ENCODE data around the gene CCDC7.

The CCDC7 gene

GRCh38 chr10:32410569-32410968 is 35.4 kb upstream of the CCDC7 start:
- Histone ChIP-seq H3K4me2 (ENCODE audit: low read length, poor library complexity, severe bottlenecking) (no peak overlapping the region), H3K9me3 (ENCODE audit: control insufficient read depth, low read length) (no peaks in the 10 kb centered on the region), H2BK15ac (ENCODE audit: low read depth, poor library complexity, severe bottlenecking) (no peak overlapping the region), H3K18ac (ENCODE audit: low read depth in 1 of 2, low read length in 2 of 2) (no peak overlapping the region), H2AK5ac (ENCODE audit: low read length, severe bottlenecking) (no peak overlapping the region), H3K27me3 (ENCODE audit: control insufficient read depth in 1 of 2, insufficient read depth in 1 of 2, low read length in 2 of 2) (no peaks in the 10 kb centered on the region), H2AFZ (ENCODE audit: low read depth, low read length) (no peak overlapping the region), H2BK5ac (ENCODE audit: low read depth, low read length, poor library complexity, severe bottlenecking) (no peak overlapping the region), H2BK120ac (ENCODE audit: low read depth, low read length) (no peak overlapping the region), H3K4me1 (ENCODE audit: control insufficient read depth, insufficient read depth, low read depth, low read length) (peaks cover 2% of the 10 kb centered on the region), H3K4ac (ENCODE audit: low read depth in 1 of 2, low read length in 2 of 2) (no peak overlapping the region), H3K36me3 (ENCODE audit: control insufficient read depth in 1 of 2, insufficient read depth in 2 of 2, low read depth in 1 of 2, low read length in 2 of 2) (no peaks in the 10 kb centered on the region), H4K8ac (ENCODE audit: low read length) (no peak overlapping the region), H3K14ac (ENCODE audit: low read length in 2 of 2) (peak overlapping the region in 1 of 2 experiments; percentile 70), H4K91ac (ENCODE audit: low read length) (no peak overlapping the region), H3K9ac (ENCODE audit: low read length) (no peak overlapping the region), H3K4me3 (ENCODE audit: insufficient read depth in 1 of 2, low read depth in 1 of 2, low read length in 2 of 2) (no peak overlapping the region), H3K23ac (ENCODE audit: low read length in 2 of 2) (no peak overlapping the region), H3K79me1 (replicated peaks; ENCODE audit: low read length, poor library complexity, severe bottlenecking) (no peaks in the 10 kb centered on the region), H3K27ac (ENCODE audit: low read length, poor library complexity, severe bottlenecking) (no peak overlapping the region), H2BK12ac (ENCODE audit: low read length in 2 of 2) (no peak overlapping the region)
- 95% methylated on average over 7 of the region's 8 CpGs for WGBS
- no peak for DNase-seq

GRCh38 chr10:32411797-32412498 is 34.0 kb upstream of the CCDC7 start:
- Histone ChIP-seq H2AK5ac (ENCODE audit: low read length, severe bottlenecking) (peak overlapping the region; percentile 59), H2BK12ac (ENCODE audit: low read length in 2 of 2) (no peak overlapping the region), H2BK5ac (ENCODE audit: low read depth, low read length, poor library complexity, severe bottlenecking) (no peak overlapping the region), H3K9ac (ENCODE audit: low read length) (peak overlapping the region; percentile 2), H3K27ac (ENCODE audit: low read length, poor library complexity, severe bottlenecking) (no peak overlapping the region), H3K14ac (ENCODE audit: low read length in 2 of 2) (no peak overlapping the region), H3K23ac (ENCODE audit: low read length in 2 of 2) (no peak overlapping the region), H2BK15ac (ENCODE audit: low read depth, poor library complexity, severe bottlenecking) (no peak overlapping the region), H3K4ac (ENCODE audit: low read depth in 1 of 2, low read length in 2 of 2) (no peak overlapping the region), H3K4me1 (ENCODE audit: control insufficient read depth, insufficient read depth, low read depth, low read length) (peaks cover 2% of the 10 kb centered on the region), H3K9me3 (ENCODE audit: control insufficient read depth, low read length) (no peaks in the 10 kb centered on the region), H2AFZ (ENCODE audit: low read depth, low read length) (no peak overlapping the region), H3K27me3 (ENCODE audit: control insufficient read depth in 1 of 2, insufficient read depth in 1 of 2, low read length in 2 of 2) (no peaks in the 10 kb centered on the region), H3K4me3 (ENCODE audit: insufficient read depth in 1 of 2, low read depth in 1 of 2, low read length in 2 of 2) (no peak overlapping the region), H4K91ac (ENCODE audit: low read length) (no peak overlapping the region), H2BK120ac (ENCODE audit: low read depth, low read length) (no peak overlapping the region), H3K18ac (ENCODE audit: low read depth in 1 of 2, low read length in 2 of 2) (no peak overlapping the region), H3K4me2 (ENCODE audit: low read length, poor library complexity, severe bottlenecking) (no peak overlapping the region), H4K8ac (ENCODE audit: low read length) (no peak overlapping the region), H3K79me1 (replicated peaks; ENCODE audit: low read length, poor library complexity, severe bottlenecking) (no peaks in the 10 kb centered on the region), H3K36me3 (ENCODE audit: control insufficient read depth in 1 of 2, insufficient read depth in 2 of 2, low read depth in 1 of 2, low read length in 2 of 2) (no peaks in the 10 kb centered on the region)
- DNase-seq = no peak
- 85% methylated on average over 2 of the region's 2 CpGs for WGBS

GRCh38 chr10:32412499-32412853 is 33.5 kb upstream of the CCDC7 start:
- H4K91ac ChIP-seq (ENCODE audit: low read length) = no peak overlapping the region

GRCh38 chr10:32413513-32413912 is 32.4 kb upstream of the CCDC7 start:
- Histone ChIP-seq H3K79me1 (replicated peaks; ENCODE audit: low read length, poor library complexity, severe bottlenecking) (no peaks in the 10 kb centered on the region), H3K4ac (ENCODE audit: low read depth in 1 of 2, low read length in 2 of 2) (no peak overlapping the region), H3K4me2 (ENCODE audit: low read length, poor library complexity, severe bottlenecking) (no peak overlapping the region), H3K14ac (ENCODE audit: low read length in 2 of 2) (no peak overlapping the region), H3K4me1 (ENCODE audit: control insufficient read depth, insufficient read depth, low read depth, low read length) (peaks cover 2% of the 10 kb centered on the region), H3K36me3 (ENCODE audit: control insufficient read depth in 1 of 2, insufficient read depth in 2 of 2, low read depth in 1 of 2, low read length in 2 of 2) (no peaks in the 10 kb centered on the region), H2BK12ac (ENCODE audit: low read length in 2 of 2) (no peak overlapping the region), H2AK5ac (ENCODE audit: low read length, severe bottlenecking) (no peak overlapping the region), H3K27me3 (ENCODE audit: control insufficient read depth in 1 of 2, insufficient read depth in 1 of 2, low read length in 2 of 2) (no peaks in the 10 kb centered on the region), H3K4me3 (ENCODE audit: insufficient read depth in 1 of 2, low read depth in 1 of 2, low read length in 2 of 2) (no peak overlapping the region), H2BK120ac (ENCODE audit: low read depth, low read length) (no peak overlapping the region), H2AFZ (ENCODE audit: low read depth, low read length) (no peak overlapping the region), H3K9ac (ENCODE audit: low read length) (no peak overlapping the region), H3K9me3 (ENCODE audit: control insufficient read depth, low read length) (no peaks in the 10 kb centered on the region), H2BK15ac (ENCODE audit: low read depth, poor library complexity, severe bottlenecking) (no peak overlapping the region), H3K27ac (ENCODE audit: low read length, poor library complexity, severe bottlenecking) (peak overlapping the region; percentile 70), H4K91ac (ENCODE audit: low read length) (no peak overlapping the region), H3K23ac (ENCODE audit: low read length in 2 of 2) (no peak overlapping the region), H2BK5ac (ENCODE audit: low read depth, low read length, poor library complexity, severe bottlenecking) (no peak overlapping the region), H3K18ac (ENCODE audit: low read depth in 1 of 2, low read length in 2 of 2) (no peak overlapping the region), H4K8ac (ENCODE audit: low read length) (no peak overlapping the region)
- peak; percentile 82 for DNase-seq
- WGBS = 44% methylated on average over 1 of the region's 2 CpGs

More at GRCh38 chr10:32412499-32412853, 33.5 kb upstream of the CCDC7 start:
- Histone ChIP-seq H2AFZ (ENCODE audit: low read depth, low read length) (no peak overlapping the region), H3K18ac (ENCODE audit: low read depth in 1 of 2, low read length in 2 of 2) (no peak overlapping the region), H3K79me1 (replicated peaks; ENCODE audit: low read length, poor library complexity, severe bottlenecking) (no peaks in the 10 kb centered on the region), H3K27ac (ENCODE audit: low read length, poor library complexity, severe bottlenecking) (no peak overlapping the region), H2BK5ac (ENCODE audit: low read depth, low read length, poor library complexity, severe bottlenecking) (no peak overlapping the region), H3K36me3 (ENCODE audit: control insufficient read depth in 1 of 2, insufficient read depth in 2 of 2, low read depth in 1 of 2, low read length in 2 of 2) (no peaks in the 10 kb centered on the region), H2BK120ac (ENCODE audit: low read depth, low read length) (no peak overlapping the region), H4K8ac (ENCODE audit: low read length) (no peak overlapping the region), H3K4ac (ENCODE audit: low read depth in 1 of 2, low read length in 2 of 2) (no peak overlapping the region), H3K14ac (ENCODE audit: low read length in 2 of 2) (no peak overlapping the region), H3K9ac (ENCODE audit: low read length) (peak overlapping the region; percentile 2), H2BK15ac (ENCODE audit: low read depth, poor library complexity, severe bottlenecking) (no peak overlapping the region), H3K4me2 (ENCODE audit: low read length, poor library complexity, severe bottlenecking) (no peak overlapping the region), H3K4me3 (ENCODE audit: insufficient read depth in 1 of 2, low read depth in 1 of 2, low read length in 2 of 2) (no peak overlapping the region), H2BK12ac (ENCODE audit: low read length in 2 of 2) (no peak overlapping the region), H3K9me3 (ENCODE audit: control insufficient read depth, low read length) (no peaks in the 10 kb centered on the region), H2AK5ac (ENCODE audit: low read length, severe bottlenecking) (no peak overlapping the region), H3K27me3 (ENCODE audit: control insufficient read depth in 1 of 2, insufficient read depth in 1 of 2, low read length in 2 of 2) (no peaks in the 10 kb centered on the region), H3K23ac (ENCODE audit: low read length in 2 of 2) (no peak overlapping the region), H3K4me1 (ENCODE audit: control insufficient read depth, insufficient read depth, low read depth, low read length) (peaks cover 2% of the 10 kb centered on the region)
- DNase-seq = peak; percentile 56
- WGBS = 31% methylated on average over 2 of the region's 2 CpGs

Measured in mesenchymal stem cell (in vitro differentiated cells and primary cell).